IMR-90 (cell line): ENCODE data around the gene RAB3C. TPM values are rescaled to one million over a fixed set of nuclear protein-coding genes. Genes with fewer than 3 reads are reported as not detected.

ENCODE experiments used
- ATAC-seq: fragments of 200-7000 bp; cut with Tn5 transposase; 2 replicates; pipeline ENCODE4 v1.9.1; 2020; ENCODE audit warnings: low read depth, mild to moderate bottlenecking, moderate library complexity
- BruUV-seq: library from RNA; stranded (reverse); fragments of 400-500 nt; replicated peaks from 2 replicates; lab custom pipeline; 2021; lab: Mats Ljungman, UMichigan
- CTCF ChIA-PET: fragments of 300-600 bp; formaldehyde crosslinking; extraction: SDS; loops from one replicate; lab custom pipeline; 2021; ENCODE audit warnings: antibody characterized with exemption; lab: Yijun Ruan, JAX
- POLR2A ChIA-PET: fragments of 300-600 bp; sonication (Branson Sonifier 250); formaldehyde crosslinking; loops from one replicate; lab custom pipeline; 2022; ENCODE audit warnings: antibody characterized with exemption; ENCODE audit not compliant: unreplicated experiment; lab: Charles Lee
- DNase-seq: peaks from one replicate; pipeline ENCODE4 v3.0.0; 2013
- H2AFZ ChIP-seq: replicated peaks from 2 replicates; pipeline ENCODE3; 2013; ENCODE audit warnings: low read length, mild to moderate bottlenecking; ENCODE audit not compliant: poor library complexity
- H2AK5ac ChIP-seq: 2 replicates; pipeline ENCODE4 v1.6.1; 2013; ENCODE audit warnings: low read depth, low read length, inconsistent platforms
- H2AK9ac ChIP-seq: replicated peaks from 2 replicates; pipeline ENCODE3; 2013; ENCODE audit warnings: mild to moderate bottlenecking, low read depth, low read length, moderate library complexity; ENCODE audit not compliant: poor library complexity
- H2BK120ac ChIP-seq: 2 replicates; pipeline ENCODE4 v1.6.1; 2013; ENCODE audit warnings: low read depth, low read length, inconsistent platforms
- H2BK15ac ChIP-seq: 3 replicates; pipeline ENCODE4 v1.6.1; 2013; ENCODE audit warnings: low read depth, low read length, inconsistent platforms
- H2BK20ac ChIP-seq: 2 replicates; pipeline ENCODE4 v1.6.1; 2013; ENCODE audit warnings: low read depth, mild to moderate bottlenecking, inconsistent platforms, low read length, moderate library complexity
- H2BK5ac ChIP-seq: 2 replicates; pipeline ENCODE4 v1.6.1; 2013; ENCODE audit warnings: mild to moderate bottlenecking, low read depth, low read length, inconsistent platforms; ENCODE audit not compliant: poor library complexity, severe bottlenecking
- H3K14ac ChIP-seq: replicated peaks from 2 replicates; pipeline ENCODE4 v1.6.1; 2013; ENCODE audit warnings: low read depth, low read length, inconsistent platforms
- H3K18ac ChIP-seq: 2 replicates; pipeline ENCODE4 v1.6.1; 2013; ENCODE audit warnings: low read depth, low read length, control low read depth
- H3K23ac ChIP-seq: 2 replicates; pipeline ENCODE4 v1.6.1; 2013; ENCODE audit warnings: low read depth, low read length, inconsistent platforms
- H3K27ac ChIP-seq: 2 replicates; pipeline ENCODE4 v1.5.1; 2013; ENCODE audit warnings: mild to moderate bottlenecking, control low read depth, low read length; ENCODE audit not compliant: insufficient read depth
- H3K27me3 ChIP-seq: 2 replicates; pipeline ENCODE4 v1.6.1; 2013; ENCODE audit warnings: low read length; ENCODE audit not compliant: control insufficient read depth, insufficient read depth
- H3K36me3 ChIP-seq: 2 replicates; pipeline ENCODE4 v1.6.1; 2013; ENCODE audit warnings: low read length, mixed read lengths; ENCODE audit not compliant: control insufficient read depth, insufficient read depth
- H3K4ac ChIP-seq: 2 replicates; pipeline ENCODE4 v1.6.1; 2013; ENCODE audit warnings: low read depth, low read length, inconsistent platforms
- H3K4me1 ChIP-seq: 2 replicates; pipeline ENCODE4 v1.6.1; 2013; ENCODE audit warnings: low read length, mixed read lengths; ENCODE audit not compliant: control insufficient read depth, insufficient read depth
- H3K4me2 ChIP-seq: 2 replicates; pipeline ENCODE4 v1.6.1; 2013; ENCODE audit warnings: low read depth, mild to moderate bottlenecking, control low read depth, low read length, moderate library complexity
- H3K4me3 ChIP-seq: 2 replicates; pipeline ENCODE4 v1.5.1; 2013; ENCODE audit warnings: low read depth, mild to moderate bottlenecking, control low read depth, low read length, moderate library complexity; ENCODE audit not compliant: insufficient read depth
- H3K56ac ChIP-seq: 2 replicates; pipeline ENCODE4 v1.6.1; 2013; ENCODE audit warnings: low read length, inconsistent platforms; ENCODE audit not compliant: insufficient read depth; ENCODE audit errors: extremely low read depth
- H3K79me1 ChIP-seq, 2 experiments: 2 replicates each; pipeline ENCODE4 v1.6.1; 2013; ENCODE audit warnings: low read length in 2 of 2, inconsistent platforms in 1 of 2, low read depth in 1 of 2
- H3K9ac ChIP-seq: 2 replicates; pipeline ENCODE4 v1.6.1; 2013; ENCODE audit warnings: low read depth, low read length, control low read depth
- H3K9me1 ChIP-seq: 2 replicates; pipeline ENCODE4 v1.6.1; 2013; ENCODE audit warnings: low read length, inconsistent platforms; ENCODE audit not compliant: insufficient read depth
- H3K9me3 ChIP-seq: 2 replicates; pipeline ENCODE4 v1.6.1; 2013; ENCODE audit warnings: low read length; ENCODE audit not compliant: control insufficient read depth, insufficient read depth
- H4K20me1 ChIP-seq: 2 replicates; pipeline ENCODE4 v1.6.1; 2013; ENCODE audit warnings: low read length, inconsistent platforms; ENCODE audit not compliant: insufficient read depth
- H4K5ac ChIP-seq: 2 replicates; pipeline ENCODE4 v1.6.1; 2013; ENCODE audit warnings: mild to moderate bottlenecking, low read depth, low read length, control low read depth
- H4K8ac ChIP-seq, 2 experiments: 2 replicates each; pipeline ENCODE4 v1.6.1; 2013; ENCODE audit warnings: low read depth in 2 of 2, low read length in 2 of 2, control low read depth in 1 of 2, inconsistent platforms in 1 of 2
- H4K91ac ChIP-seq: 2 replicates; pipeline ENCODE4 v1.6.1; 2013; ENCODE audit warnings: low read depth, low read length, inconsistent platforms; ENCODE audit not compliant: insufficient read depth
- BHLHE40 ChIP-seq: fragments of 150-350 bp; IDR thresholded peaks from 2 replicates; pipeline ENCODE4 v1.6.1; 2016; ENCODE audit warnings: mild to moderate bottlenecking, low read depth, low read length
- CEBPB ChIP-seq: IDR thresholded peaks from 2 replicates; pipeline ENCODE4 v1.6.1; 2012; ENCODE audit warnings: low read depth, low read length, improper control_type of control experiment
- CHD1 ChIP-seq: IDR thresholded peaks from 2 replicates; pipeline ENCODE4 v1.6.1; 2012; ENCODE audit warnings: low read depth, low read length, improper control_type of control experiment
- CTCF ChIP-seq: conservative IDR thresholded peaks from 2 replicates; pipeline ENCODE4 v1.5.1; 2012; ENCODE audit warnings: mild to moderate bottlenecking, low read depth, low read length, improper control_type of control experiment
- FOS ChIP-seq: fragments of 150-350 bp; IDR thresholded peaks from 2 replicates; pipeline ENCODE4 v1.6.1; 2016; ENCODE audit warnings: low read depth, low read length
- MAFK ChIP-seq: IDR thresholded peaks from 2 replicates; pipeline ENCODE4 v1.6.1; 2012; ENCODE audit warnings: low read depth, low read length, improper control_type of control experiment
- MAZ ChIP-seq: IDR thresholded peaks from 2 replicates; pipeline ENCODE4 v1.6.1; 2012; ENCODE audit warnings: low read depth, mild to moderate bottlenecking, low read length, improper control_type of control experiment, moderate library complexity, borderline replicate concordance
- MXI1 ChIP-seq: IDR thresholded peaks from 2 replicates; pipeline ENCODE4 v1.6.1; 2012; ENCODE audit warnings: low read depth, mild to moderate bottlenecking, low read length, moderate library complexity, borderline replicate concordance
- NFE2L2 ChIP-seq: fragments of 150-350 bp; IDR thresholded peaks from 2 replicates; pipeline ENCODE4 v1.6.1; 2016; ENCODE audit warnings: low read depth, mild to moderate bottlenecking, low read length
- POLR2A ChIP-seq: IDR thresholded peaks from 2 replicates; pipeline ENCODE4 v1.6.1; 2012; ENCODE audit warnings: mild to moderate bottlenecking, low read depth, low read length
- RAD21 ChIP-seq: IDR thresholded peaks from 2 replicates; pipeline ENCODE4 v1.6.1; 2012; ENCODE audit warnings: low read length, improper control_type of control experiment
- RCOR1 ChIP-seq: IDR thresholded peaks from 2 replicates; pipeline ENCODE4 v1.6.1; 2012; ENCODE audit warnings: mild to moderate bottlenecking, low read length, improper control_type of control experiment; ENCODE audit not compliant: insufficient replicate concordance
- RFX5 ChIP-seq: IDR thresholded peaks from 2 replicates; pipeline ENCODE4 v1.8.0; 2012; ENCODE audit warnings: low read depth, mild to moderate bottlenecking, low read length, moderate library complexity
- SMC3 ChIP-seq: fragments of 150-350 bp; IDR thresholded peaks from 2 replicates; pipeline ENCODE4 v1.6.1; 2016; ENCODE audit warnings: low read depth, mild to moderate bottlenecking, antibody characterized with exemption, low read length, moderate library complexity
- USF2 ChIP-seq: fragments of 150-350 bp; IDR thresholded peaks from 2 replicates; pipeline ENCODE4 v1.6.1; 2017; ENCODE audit warnings: mild to moderate bottlenecking, antibody characterized with exemption, low read length, low read depth
- dilution Hi-C: fragments of 300-500 bp; cut with HindIII; formaldehyde crosslinking; loops from one replicate; pipeline ENCODE4 v1.14.3; 2018; ENCODE audit warnings: low sequenced_read_pairs; ENCODE audit not compliant: unreplicated experiment
- in situ Hi-C: fragments of 300-500 bp; cut with MboI; formaldehyde crosslinking; loops from 3 replicates; pipeline ENCODE4 v1.14.3; 2019; ENCODE audit warnings: low sequenced_read_pairs, inconsistent platforms, mixed read lengths
- intact Hi-C: fragments of 100-400 bp; cut with micrococcal nuclease; formaldehyde crosslinking; loops from 2 replicates; pipeline ENCODE4 v1.10.0; 2022
- polyA plus RNA-seq, 3 experiments: library from polyadenylated mRNA; depleted of rRNA; stranded (reverse); fragments of >200 nt; gene quantifications; 2 replicates each; pipeline ENCODE4 v1.2.3, GENCODE V29; 2012; ENCODE audit warnings: low replicate concordance in 1 of 3
- total RNA-seq: library from RNA; depleted of rRNA; stranded (reverse); fragments of >200 nt; gene quantifications from 2 replicates; pipeline ENCODE4 v1.2.3, GENCODE V29; 2012
- TF ChIP-seq, protein P1 (sequence below): fragments of 150-350 bp; IDR thresholded peaks from 2 replicates; pipeline ENCODE4 v1.6.1; 2016; ENCODE audit warnings: low read depth, mild to moderate bottlenecking, low read length, moderate library complexity, borderline replicate concordance

RAB3C gene
- total and polyA plus RNA-seq, 2 of the 4 experiments (the other 2 are of a cell fraction): not detected

GRCh38 chr5:58763390-58763789 lies 180.5 kb downstream of the RAB3C start:
- Histone ChIP-seq H3K14ac (no peak overlapping the region), H3K9me1 (no peaks in the 10 kb centered on the region), H3K27ac (no peak overlapping the region), H3K4me3 (no peak overlapping the region), H2BK120ac (no peak overlapping the region), H4K91ac (no peak overlapping the region), H2BK15ac (no peak overlapping the region), H2BK20ac (no peak overlapping the region), H4K8ac (no peak overlapping the region), H2AK5ac (no peak overlapping the region), H3K79me1 (no peaks in the 10 kb centered on the region), H3K4me2 (no peak overlapping the region), H3K56ac (no peak overlapping the region), H4K20me1 (no peaks in the 10 kb centered on the region), H3K9me3 (no peaks in the 10 kb centered on the region), H2BK5ac (no peak overlapping the region), H4K5ac (no peak overlapping the region), H3K18ac (no peak overlapping the region), H3K36me3 (no peaks in the 10 kb centered on the region), H3K4ac (no peak overlapping the region), H3K9ac (no peak overlapping the region), H2AFZ (no peak overlapping the region), H3K23ac (no peak overlapping the region), H3K4me1 (no peaks in the 10 kb centered on the region), H2AK9ac (no peak overlapping the region), H3K27me3 (no peaks in the 10 kb centered on the region; the same call in 1 of the 2 replicates)
- BruUV-seq: no TSS peak
- POLR2A ChIA-PET: no interaction called here
- dilution Hi-C loops (no loop called here), intact Hi-C loops (no loop called here), in situ Hi-C loops (no loop called here)
- DNase-seq (no peak), ATAC-seq (no peak)
- TF ChIP-seq, protein P1, sequence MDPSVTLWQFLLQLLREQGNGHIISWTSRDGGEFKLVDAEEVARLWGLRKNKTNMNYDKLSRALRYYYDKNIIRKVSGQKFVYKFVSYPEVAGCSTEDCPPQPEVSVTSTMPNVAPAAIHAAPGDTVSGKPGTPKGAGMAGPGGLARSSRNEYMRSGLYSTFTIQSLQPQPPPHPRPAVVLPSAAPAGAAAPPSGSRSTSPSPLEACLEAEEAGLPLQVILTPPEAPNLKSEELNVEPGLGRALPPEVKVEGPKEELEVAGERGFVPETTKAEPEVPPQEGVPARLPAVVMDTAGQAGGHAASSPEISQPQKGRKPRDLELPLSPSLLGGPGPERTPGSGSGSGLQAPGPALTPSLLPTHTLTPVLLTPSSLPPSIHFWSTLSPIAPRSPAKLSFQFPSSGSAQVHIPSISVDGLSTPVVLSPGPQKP: no peak
- TF ChIP-seq CTCF (no peak), RAD21 (no peak), POLR2A (no peak), RFX5 (no peak), FOS (no peak), CEBPB (no peak), BHLHE40 (no peak), MXI1 (no peak), MAZ (no peak), NFE2L2 (no peak), MAFK (no peak), CHD1 (no peak), RCOR1 (no peak), USF2 (no peak), SMC3 (no peak)
- CTCF ChIA-PET: no interaction called here
